Pons (tissue), 1 donor: ENCODE data around the gene ANKRD11.
A peak's percentile ranks its signal among the peaks of the same experiment; 100 is the strongest.

Experiments
- DNase-seq: peaks from one replicate; pipeline ENCODE4 v3.0.0-alpha.2; 2016; ENCODE audit warnings: low spot score

Gene ANKRD11

GRCh38 chr16:89506791-89507191 is 16.4 kb upstream of the ANKRD11 start:
- no peak for DNase-seq

GRCh38 chr16:89506113-89506504 is 15.7 kb upstream of the ANKRD11 start:
- no peak for DNase-seq

GRCh38 chr16:89505204-89506112 is 15.1 kb upstream of the ANKRD11 start:
- peak; percentile 87 for DNase-seq

- DNase-seq, result no peak
Measured at GRCh38 chr16:89504091-89504490, 13.7 kb upstream of the ANKRD11 start.

- DNase-seq, result no peak
Measured at GRCh38 chr16:89502081-89502843, 11.9 kb upstream of the ANKRD11 start.

- no peak for DNase-seq
Measured at GRCh38 chr16:89499767-89500166, 9.4 kb upstream of the ANKRD11 start.

GRCh38 chr16:89498839-89499238 is 8.5 kb upstream of the ANKRD11 start:
- DNase-seq, result no peak

GRCh38 chr16:89495121-89495520 is 4.8 kb upstream of the ANKRD11 start:
- DNase-seq, result no peak

GRCh38 chr16:89493776-89494175 is 3.4 kb upstream of the ANKRD11 start:
- no peak for DNase-seq

- DNase-seq, result no peak
Measured at GRCh38 chr16:89491974-89492687, 1.8 kb upstream of the ANKRD11 start.

- DNase-seq, result no peak
Measured at GRCh38 chr16:89491238-89491869, 993 bp upstream of the ANKRD11 start.

GRCh38 chr16:89489898-89490438 is 393 bp downstream of the ANKRD11 start:
- no peak for DNase-seq

- peak; percentile 87 for DNase-seq
Measured at GRCh38 chr16:89489040-89489897, 1.1 kb downstream of the ANKRD11 start.

GRCh38 chr16:89485701-89486246 is 4.6 kb downstream of the ANKRD11 start:
- no peak for DNase-seq

- no peak for DNase-seq
Measured at GRCh38 chr16:89484923-89485679, 5.3 kb downstream of the ANKRD11 start.

GRCh38 chr16:89484041-89484501 is 6.3 kb downstream of the ANKRD11 start:
- no peak for DNase-seq

GRCh38 chr16:89482817-89483205 is 7.5 kb downstream of the ANKRD11 start:
- DNase-seq, result no peak

GRCh38 chr16:89482150-89482816 is 8.1 kb downstream of the ANKRD11 start:
- DNase-seq, result no peak

GRCh38 chr16:89481356-89481955 is 8.9 kb downstream of the ANKRD11 start:
- DNase-seq, result no peak
